Nephron (organoid): Measurements from ENCODE around the gene TNIP2.
A peak's percentile ranks its signal among the peaks of the same experiment; 100 is the strongest.

Experiments
- H3K27ac Mint-ChIP-seq, 3 experiments: 2 replicates each; pipeline ENCODE4 v1.8.0; 2020; ENCODE audit warnings: mixed read lengths in 3 of 3, mild to moderate bottlenecking in 2 of 3, moderate library complexity in 1 of 3
- H3K27me3 Mint-ChIP-seq: 2 replicates; pipeline ENCODE4 v1.8.0; 2021; ENCODE audit warnings: low read depth, mild to moderate bottlenecking, moderate library complexity, mixed read lengths
- H3K36me3 Mint-ChIP-seq: 2 replicates; pipeline ENCODE4 v1.8.0; 2020; ENCODE audit warnings: low read depth, mixed read lengths
- H3K4me1 Mint-ChIP-seq: 2 replicates; pipeline ENCODE4 v1.8.0; 2020; ENCODE audit warnings: mixed read lengths
- H3K4me3 Mint-ChIP-seq, 3 experiments: 2 replicates each; pipeline ENCODE4 v1.8.0; 2020; ENCODE audit warnings: mild to moderate bottlenecking in 3 of 3, mixed read lengths in 3 of 3, moderate library complexity in 2 of 3
- H3K9me3 Mint-ChIP-seq: 2 replicates; pipeline ENCODE4 v1.8.0; 2020; ENCODE audit warnings: mixed read lengths
- TF ChIP-seq, protein P1 (sequence below), 3 experiments: fragments of 200-600 bp; sonication (generic); IDR thresholded peaks; one replicate each; pipeline ENCODE4 v1.5.0; 2021; ENCODE audit warnings: antibody characterized with exemption in 3 of 3; ENCODE audit not compliant: unreplicated experiment in 3 of 3

Gene TNIP2

DNA sequence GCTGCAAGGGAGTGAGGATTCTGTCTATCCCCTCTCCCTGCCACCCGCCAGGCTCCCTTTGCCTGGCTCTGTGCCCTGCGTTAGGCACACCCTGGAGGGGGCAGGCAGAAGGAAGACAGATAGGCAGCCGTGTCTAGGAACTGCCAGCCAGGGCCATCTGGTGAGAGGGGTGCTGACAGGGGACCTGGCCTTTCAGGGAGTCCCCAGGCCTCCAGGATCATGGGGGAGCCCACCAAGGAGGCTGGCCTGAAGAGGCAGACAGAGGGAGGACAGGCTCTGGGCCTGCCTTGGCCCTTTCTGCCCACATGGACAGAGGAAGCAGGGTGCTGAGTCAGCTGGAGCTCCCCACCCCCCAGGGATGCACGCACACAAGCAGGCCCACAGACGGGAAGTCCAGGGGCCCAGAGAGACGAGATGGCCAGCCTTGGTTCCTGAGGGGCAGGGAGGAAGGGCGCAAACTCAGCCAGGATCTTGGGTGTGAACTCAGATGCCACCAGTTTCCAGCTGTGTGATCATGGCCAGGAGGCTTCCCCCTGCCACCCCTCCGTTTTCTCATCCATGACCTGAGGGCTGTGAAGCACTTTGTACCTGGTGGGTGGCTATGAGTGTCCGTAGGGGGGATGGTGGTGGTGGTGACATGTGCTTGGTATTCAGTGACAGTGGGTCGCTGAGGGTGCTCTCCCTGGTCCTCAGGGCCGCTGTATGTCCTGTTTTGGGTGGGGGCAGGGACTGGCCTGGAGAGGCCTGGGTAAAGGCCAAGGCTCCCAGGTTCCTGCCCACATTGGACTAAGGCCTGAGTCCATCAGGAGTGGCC lies 38.6 kb upstream of the TNIP2 start:
- Mint-ChIP-seq H3K4me3 (peak overlapping the region; percentile 81 to 87 (median 86)), H3K4me1 (peaks cover 31% of the 10 kb centered on the region), H3K27me3 (peaks cover 8% of the 10 kb centered on the region), H3K27ac (peak overlapping the region; percentile 30 to 89 (median 70)), H3K36me3 (no peaks in the 10 kb centered on the region), H3K9me3 (no peaks in the 10 kb centered on the region)
- TF ChIP-seq, protein P1, sequence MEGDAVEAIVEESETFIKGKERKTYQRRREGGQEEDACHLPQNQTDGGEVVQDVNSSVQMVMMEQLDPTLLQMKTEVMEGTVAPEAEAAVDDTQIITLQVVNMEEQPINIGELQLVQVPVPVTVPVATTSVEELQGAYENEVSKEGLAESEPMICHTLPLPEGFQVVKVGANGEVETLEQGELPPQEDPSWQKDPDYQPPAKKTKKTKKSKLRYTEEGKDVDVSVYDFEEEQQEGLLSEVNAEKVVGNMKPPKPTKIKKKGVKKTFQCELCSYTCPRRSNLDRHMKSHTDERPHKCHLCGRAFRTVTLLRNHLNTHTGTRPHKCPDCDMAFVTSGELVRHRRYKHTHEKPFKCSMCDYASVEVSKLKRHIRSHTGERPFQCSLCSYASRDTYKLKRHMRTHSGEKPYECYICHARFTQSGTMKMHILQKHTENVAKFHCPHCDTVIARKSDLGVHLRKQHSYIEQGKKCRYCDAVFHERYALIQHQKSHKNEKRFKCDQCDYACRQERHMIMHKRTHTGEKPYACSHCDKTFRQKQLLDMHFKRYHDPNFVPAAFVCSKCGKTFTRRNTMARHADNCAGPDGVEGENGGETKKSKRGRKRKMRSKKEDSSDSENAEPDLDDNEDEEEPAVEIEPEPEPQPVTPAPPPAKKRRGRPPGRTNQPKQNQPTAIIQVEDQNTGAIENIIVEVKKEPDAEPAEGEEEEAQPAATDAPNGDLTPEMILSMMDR (IDR thresholded peaks at IDR 0.05; ENCODE audit: unreplicated experiment in 3 of 3), result no peak

DNA sequence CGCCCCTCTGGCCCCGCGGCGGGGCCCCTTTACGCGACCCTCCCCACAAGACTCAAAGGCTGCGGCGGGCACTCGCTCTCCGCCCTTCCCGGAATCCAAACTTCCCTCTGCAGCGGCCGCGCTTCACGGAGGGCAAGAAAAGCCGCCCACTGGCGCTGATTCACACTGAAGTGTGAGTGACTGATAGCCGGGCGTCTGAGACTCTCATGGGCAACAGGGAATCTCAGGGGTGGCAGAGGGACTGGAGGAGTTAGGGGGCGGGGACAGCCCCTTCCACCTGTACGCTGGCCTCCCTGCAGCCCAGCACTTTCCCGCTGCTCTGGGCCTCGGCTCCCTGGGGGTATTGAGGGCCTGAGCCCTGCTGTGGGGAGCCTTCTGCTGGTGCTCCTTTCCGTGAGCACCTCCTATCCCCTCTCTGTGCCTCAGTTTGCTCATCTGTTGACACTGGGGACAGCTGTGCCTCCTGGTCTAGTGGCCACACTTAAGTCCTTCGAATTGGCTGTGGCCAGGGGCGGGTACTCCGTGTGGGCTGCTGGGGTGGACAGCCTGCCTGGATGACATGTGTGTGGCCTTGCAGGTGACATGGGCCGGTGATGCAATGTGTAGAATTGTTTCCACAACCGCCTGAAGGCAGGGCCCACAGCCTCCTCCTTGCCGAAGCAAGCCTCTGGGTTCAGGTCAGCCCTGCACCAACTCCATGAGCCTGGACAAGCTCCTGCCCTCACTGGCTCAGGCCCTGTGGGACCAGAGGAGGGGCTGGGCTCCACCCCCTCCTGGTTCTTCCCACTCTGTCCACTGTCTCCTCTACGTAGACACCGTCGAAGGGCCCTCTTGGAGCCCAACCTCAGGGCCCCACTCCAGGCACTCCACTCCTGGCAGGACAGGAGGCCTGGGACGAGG lies 37.7 kb upstream of the TNIP2 start:
- Mint-ChIP-seq H3K4me3 (peak overlapping the region; percentile 81 to 87 (median 86)), H3K9me3 (no peaks in the 10 kb centered on the region), H3K27me3 (peaks cover 10% of the 10 kb centered on the region), H3K36me3 (no peaks in the 10 kb centered on the region), H3K27ac (peak overlapping the region in 2 of 3 experiments; percentile 70 to 89), H3K4me1 (peaks cover 31% of the 10 kb centered on the region)
- TF ChIP-seq, protein P1 (IDR thresholded peaks at IDR 0.05; ENCODE audit: unreplicated experiment in 3 of 3), result no peak

DNA sequence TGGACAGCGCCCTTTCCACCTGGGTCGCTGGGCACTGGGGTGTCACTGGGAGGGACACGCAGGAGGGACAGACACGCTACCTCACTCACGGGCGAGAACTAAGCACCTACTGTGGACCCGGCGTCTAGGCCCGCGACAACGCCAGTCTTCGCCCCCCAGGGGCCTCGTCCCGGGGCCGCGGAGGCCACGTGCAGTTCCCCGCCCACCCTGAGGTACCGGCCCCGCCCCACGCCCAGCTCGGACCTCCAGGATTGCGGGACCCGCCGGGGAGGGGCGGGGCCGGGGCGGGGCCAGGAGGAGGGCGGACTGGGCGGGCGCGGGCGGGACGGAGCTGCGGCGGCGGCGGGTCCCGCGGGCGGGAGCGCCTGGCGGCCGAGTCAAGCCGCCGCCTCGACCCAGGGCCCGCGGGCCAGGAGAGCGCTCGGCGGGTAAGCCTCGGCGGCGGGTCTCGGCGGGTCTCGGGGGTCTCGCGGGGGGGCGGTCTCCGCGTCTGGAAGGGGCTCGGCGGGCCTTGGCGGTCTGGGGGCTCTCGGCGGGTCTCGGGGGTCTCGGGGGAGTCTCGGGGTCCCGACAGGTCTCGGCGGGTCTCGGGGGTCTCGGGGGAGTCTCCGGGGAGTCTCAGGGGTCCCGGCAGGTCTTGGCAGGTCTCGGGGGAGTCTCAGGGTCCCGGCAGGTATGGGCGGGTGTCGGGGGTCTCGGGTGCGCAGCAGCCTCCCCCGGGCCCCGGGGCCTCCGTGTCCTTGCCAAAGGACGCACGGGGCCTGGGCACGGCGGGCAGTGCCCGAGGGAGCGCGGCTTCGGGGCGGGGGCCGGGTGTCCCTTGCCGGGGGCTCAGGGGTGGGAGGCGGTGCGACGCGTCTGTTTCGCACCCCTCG lies 36.8 kb upstream of the TNIP2 start, which contains the start of gene SH3BP2:
TSS of gene SH3BP2 (plus strand) at position 375 of the 875 bp plus-strand sequence. CDS start 27,533 bp downstream, outside the sequence.
- H3K36me3 Mint-ChIP-seq, result no peaks in the 10 kb centered on the region
- H3K27ac Mint-ChIP-seq, result peak within 1 kb of the TSS in 2 of 3 experiments; percentile 70 to 89
- TF ChIP-seq, protein P1 (IDR thresholded peaks at IDR 0.05; ENCODE audit: unreplicated experiment in 3 of 3), result no peak
- peaks cover 23% of the 10 kb centered on the region for H3K4me1 Mint-ChIP-seq
- H3K27me3 Mint-ChIP-seq, result peaks cover 10% of the 10 kb centered on the region
- no peaks in the 10 kb centered on the region for H3K9me3 Mint-ChIP-seq
- peak within 1 kb of the TSS; percentile 81 to 87 (median 86) for H3K4me3 Mint-ChIP-seq

DNA sequence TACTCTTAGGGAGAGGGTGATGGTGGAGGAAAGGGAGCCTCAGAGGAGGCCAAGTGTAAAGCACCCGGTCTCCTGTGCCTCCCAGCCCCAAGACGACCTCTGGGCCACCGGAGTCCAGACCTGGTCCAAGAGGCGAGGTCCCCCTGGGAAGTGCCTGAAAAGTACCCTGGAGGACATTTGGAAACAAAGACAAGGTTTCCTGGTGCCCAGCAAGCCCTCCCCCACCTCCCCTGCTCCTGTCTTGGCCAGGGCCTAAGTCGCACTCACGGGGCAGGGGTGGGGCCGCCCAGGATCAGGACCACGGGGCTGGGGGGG lies 36.2 kb upstream of the TNIP2 start:
- Mint-ChIP-seq H3K4me1 (peaks cover 19% of the 10 kb centered on the region), H3K27ac (no peak overlapping the region), H3K9me3 (no peaks in the 10 kb centered on the region), H3K4me3 (peak overlapping the region; percentile 44 to 58 (median 46)), H3K27me3 (peaks cover 10% of the 10 kb centered on the region), H3K36me3 (no peaks in the 10 kb centered on the region)
- TF ChIP-seq, protein P1 (IDR thresholded peaks at IDR 0.05; ENCODE audit: unreplicated experiment in 3 of 3), result no peak

DNA sequence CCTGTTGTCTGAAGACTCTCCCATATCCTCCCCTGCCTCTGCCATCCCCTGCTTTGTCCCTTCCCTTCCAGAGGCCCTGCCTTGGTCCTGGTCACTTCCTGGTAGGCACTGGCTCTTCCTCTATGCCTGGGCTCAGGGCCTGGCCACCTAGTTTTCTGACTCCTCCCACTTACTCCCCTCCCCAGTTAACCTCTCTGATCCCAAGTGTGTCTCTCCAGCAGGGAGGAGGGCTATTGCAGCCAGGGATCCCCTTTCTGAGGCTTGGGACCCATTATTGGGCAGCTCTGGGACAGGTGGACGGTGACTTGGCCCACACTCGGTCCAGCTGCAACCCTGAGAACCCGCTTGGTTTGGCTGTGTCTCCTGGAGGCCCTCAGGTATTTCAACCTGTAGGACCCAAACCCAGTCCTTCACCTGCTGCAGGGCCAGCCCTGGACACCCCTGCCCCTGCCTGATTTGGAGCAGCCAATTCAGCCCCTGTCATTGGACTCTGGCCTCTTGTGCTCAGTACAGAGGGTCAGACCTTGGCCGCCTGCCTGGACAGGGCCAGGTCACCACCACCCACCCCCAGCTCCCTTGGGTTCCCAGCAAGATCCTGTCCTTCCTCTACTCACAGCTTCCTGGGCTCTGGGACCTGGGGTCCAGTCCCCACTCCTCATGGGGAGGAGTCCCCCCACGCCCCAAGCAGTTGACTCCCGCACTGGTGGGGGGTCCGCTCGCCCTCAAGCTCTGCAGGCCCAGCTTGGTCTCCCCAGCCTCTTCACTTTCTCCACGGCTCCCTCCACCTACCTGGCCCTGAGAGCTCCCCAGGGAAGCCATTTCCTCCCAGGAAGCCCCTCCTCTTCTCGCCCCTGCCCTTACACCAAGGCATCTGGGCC lies 35.6 kb upstream of the TNIP2 start:
- Mint-ChIP-seq H3K27me3 (peaks cover 10% of the 10 kb centered on the region), H3K4me1 (peaks cover 19% of the 10 kb centered on the region), H3K27ac (peak overlapping the region in 1 of 3 experiments; percentile 4), H3K9me3 (no peaks in the 10 kb centered on the region), H3K36me3 (no peaks in the 10 kb centered on the region), H3K4me3 (peak overlapping the region; percentile 44 to 59 (median 51))
- TF ChIP-seq, protein P1 (IDR thresholded peaks at IDR 0.05; ENCODE audit: unreplicated experiment in 3 of 3), result no peak
